MM.1S (cell line): Measurements from ENCODE around the gene TUBGCP4.

Experiments
- DNase-seq: peaks from one replicate; pipeline ENCODE4 v3.0.0-alpha.2; 2015
- H2AFZ ChIP-seq: fragments of 300-600 bp; sonication (generic); 2 replicates; pipeline ENCODE4 v1.6.0; 2016; ENCODE audit warnings: antibody characterized with exemption, low read length
- H3F3A ChIP-seq: fragments of 300-600 bp; sonication (generic); 2 replicates; pipeline ENCODE4 v1.6.1; 2016; ENCODE audit warnings: mild to moderate bottlenecking, antibody characterized with exemption, low read length, moderate library complexity, mixed read lengths; ENCODE audit not compliant: insufficient read depth
- H3K27ac ChIP-seq: fragments of 300-600 bp; sonication (generic); 2 replicates; pipeline ENCODE4 v1.5.1; 2016; ENCODE audit warnings: mild to moderate bottlenecking, low read length
- H3K27me3 ChIP-seq: fragments of 300-600 bp; sonication (generic); replicated peaks from 2 replicates; pipeline ENCODE4 v1.6.0; 2016; ENCODE audit warnings: low read length; ENCODE audit not compliant: insufficient read depth
- H3K36me3 ChIP-seq: fragments of 300-600 bp; sonication (generic); replicated peaks from 2 replicates; pipeline ENCODE4 v1.6.1; 2016; ENCODE audit warnings: mild to moderate bottlenecking, low read length, mixed read lengths; ENCODE audit not compliant: insufficient read depth
- H3K4me1 ChIP-seq: fragments of 300-600 bp; sonication (generic); 2 replicates; pipeline ENCODE4 v1.6.1; 2016; ENCODE audit warnings: low read length, mixed read lengths
- H3K4me2 ChIP-seq: fragments of 300-600 bp; sonication (generic); 2 replicates; pipeline ENCODE4 v1.6.0; 2016; ENCODE audit warnings: low read depth, low read length
- H3K4me3 ChIP-seq: fragments of 300-600 bp; sonication (generic); 2 replicates; pipeline ENCODE4 v1.5.1; 2016; ENCODE audit warnings: low read length, mixed read lengths
- H3K79me2 ChIP-seq: fragments of 300-600 bp; sonication (generic); 2 replicates; pipeline ENCODE4 v1.6.1; 2016; ENCODE audit warnings: mixed run types, low read length, mixed read lengths
- H3K9ac ChIP-seq: fragments of 300-600 bp; sonication (generic); 2 replicates; pipeline ENCODE4 v1.6.1; 2016; ENCODE audit warnings: low read length, mixed read lengths
- H3K9me2 ChIP-seq: fragments of 300-600 bp; sonication (generic); replicated peaks from 2 replicates; pipeline ENCODE4 v1.6.1; 2016; ENCODE audit warnings: mild to moderate bottlenecking, low read length, mixed read lengths; ENCODE audit not compliant: insufficient read depth
- H3K9me3 ChIP-seq: fragments of 300-600 bp; sonication (generic); replicated peaks from 2 replicates; pipeline ENCODE4 v1.6.1; 2016; ENCODE audit warnings: mild to moderate bottlenecking, low read length, mixed read lengths; ENCODE audit not compliant: insufficient read depth
- H4K20me1 ChIP-seq: fragments of 300-600 bp; sonication (generic); 2 replicates; pipeline ENCODE4 v1.6.1; 2016; ENCODE audit warnings: mild to moderate bottlenecking, low read length, moderate library complexity, mixed read lengths; ENCODE audit not compliant: insufficient read depth
- EZH2 ChIP-seq: fragments of 300-600 bp; sonication (generic); optimal IDR thresholded peaks from 2 replicates; pipeline ENCODE3; 2017; ENCODE audit warnings: low read depth, mild to moderate bottlenecking, antibody characterized with exemption, low read length, mixed read lengths
- EZH2phosphoT487 ChIP-seq: fragments of 300-600 bp; sonication (generic); IDR thresholded peaks from 2 replicates; pipeline ENCODE4 v1.6.1; 2018; ENCODE audit warnings: antibody characterized with exemption, low read length
- TF ChIP-seq, protein P1 (sequence below): fragments of 300-600 bp; sonication (generic); IDR thresholded peaks from 2 replicates; pipeline ENCODE4 v1.5.1; 2016; ENCODE audit warnings: antibody characterized with exemption, low read length, mixed read lengths

Gene TUBGCP4

DNA sequence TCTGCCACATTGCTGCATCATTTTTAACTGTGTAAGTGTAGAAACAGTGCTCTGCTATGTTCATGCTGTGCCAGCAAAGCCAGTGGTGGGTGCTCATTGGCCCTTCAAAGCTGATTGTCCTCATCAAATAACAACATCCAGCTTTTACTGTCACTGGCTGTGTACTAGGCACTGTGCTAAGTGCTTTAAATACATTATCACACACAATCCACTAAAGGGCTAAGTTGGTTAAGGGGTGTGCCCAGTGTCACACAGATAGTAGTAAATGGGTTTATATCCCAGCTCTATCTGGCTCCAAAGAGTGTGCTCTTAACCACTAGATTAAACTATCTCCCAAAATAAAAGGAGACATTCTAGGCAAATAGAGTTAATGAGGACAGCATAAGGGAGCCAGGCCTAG, 7.7 kb downstream of the TUBGCP4 start:
- no peaks in the 10 kb centered on the region for H3K9me3 ChIP-seq
- no peaks in the 10 kb centered on the region for H3K9me2 ChIP-seq
- H3F3A ChIP-seq: no peaks in the 10 kb centered on the region
- TF ChIP-seq, protein P1, sequence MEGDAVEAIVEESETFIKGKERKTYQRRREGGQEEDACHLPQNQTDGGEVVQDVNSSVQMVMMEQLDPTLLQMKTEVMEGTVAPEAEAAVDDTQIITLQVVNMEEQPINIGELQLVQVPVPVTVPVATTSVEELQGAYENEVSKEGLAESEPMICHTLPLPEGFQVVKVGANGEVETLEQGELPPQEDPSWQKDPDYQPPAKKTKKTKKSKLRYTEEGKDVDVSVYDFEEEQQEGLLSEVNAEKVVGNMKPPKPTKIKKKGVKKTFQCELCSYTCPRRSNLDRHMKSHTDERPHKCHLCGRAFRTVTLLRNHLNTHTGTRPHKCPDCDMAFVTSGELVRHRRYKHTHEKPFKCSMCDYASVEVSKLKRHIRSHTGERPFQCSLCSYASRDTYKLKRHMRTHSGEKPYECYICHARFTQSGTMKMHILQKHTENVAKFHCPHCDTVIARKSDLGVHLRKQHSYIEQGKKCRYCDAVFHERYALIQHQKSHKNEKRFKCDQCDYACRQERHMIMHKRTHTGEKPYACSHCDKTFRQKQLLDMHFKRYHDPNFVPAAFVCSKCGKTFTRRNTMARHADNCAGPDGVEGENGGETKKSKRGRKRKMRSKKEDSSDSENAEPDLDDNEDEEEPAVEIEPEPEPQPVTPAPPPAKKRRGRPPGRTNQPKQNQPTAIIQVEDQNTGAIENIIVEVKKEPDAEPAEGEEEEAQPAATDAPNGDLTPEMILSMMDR: no peak
- TF ChIP-seq EZH2 (no peak), EZH2phosphoT487 (no peak)
- peaks cover 23% of the 10 kb centered on the region for H3K79me2 ChIP-seq
- DNase-seq: no peak
- H4K20me1 ChIP-seq: no peaks in the 10 kb centered on the region
- H3K4me1 ChIP-seq: no peaks in the 10 kb centered on the region
- H3K36me3 ChIP-seq: peaks cover 11% of the 10 kb centered on the region; the same call in 1 of the 2 replicates
- H3K4me2 ChIP-seq: no peak overlapping the region
- no peak overlapping the region for H3K4me3 ChIP-seq
- no peak overlapping the region for H2AFZ ChIP-seq
- no peak overlapping the region for H3K27ac ChIP-seq
- no peaks in the 10 kb centered on the region for H3K27me3 ChIP-seq
- H3K9ac ChIP-seq: no peak overlapping the region

DNA sequence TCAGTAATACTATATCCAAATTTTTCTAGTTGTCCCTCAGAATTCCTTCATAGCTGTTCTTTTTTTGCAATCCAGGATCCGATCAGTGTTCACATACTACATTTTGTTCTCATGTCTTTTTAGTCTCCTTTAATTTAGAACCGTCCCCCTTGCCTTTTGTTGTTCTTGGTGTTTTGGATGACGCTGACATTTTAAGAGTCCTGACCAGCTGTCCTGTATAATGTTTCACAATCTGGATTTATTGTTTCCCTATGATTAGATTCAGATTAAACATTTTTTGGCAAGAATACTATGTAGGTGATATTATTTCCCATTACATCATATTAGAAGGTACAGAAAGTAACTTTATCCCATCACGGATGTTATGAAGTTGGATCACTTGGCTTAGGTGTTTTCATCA, 11.4 kb downstream of the TUBGCP4 start:
- Histone ChIP-seq H4K20me1 (no peaks in the 10 kb centered on the region), H3K27me3 (no peaks in the 10 kb centered on the region), H3K79me2 (no peaks in the 10 kb centered on the region), H3K4me2 (no peak overlapping the region), H3K4me1 (no peaks in the 10 kb centered on the region), H3F3A (no peaks in the 10 kb centered on the region), H3K9me2 (no peaks in the 10 kb centered on the region), H3K9me3 (no peaks in the 10 kb centered on the region), H3K4me3 (no peak overlapping the region), H2AFZ (no peak overlapping the region), H3K9ac (no peak overlapping the region), H3K36me3 (peaks cover 10% of the 10 kb centered on the region; the same call in 1 of the 2 replicates), H3K27ac (no peak overlapping the region)
- no peak for TF ChIP-seq EZH2phosphoT487
- TF ChIP-seq EZH2: no peak
- TF ChIP-seq, protein P1: no peak
- DNase-seq: no peak

DNA sequence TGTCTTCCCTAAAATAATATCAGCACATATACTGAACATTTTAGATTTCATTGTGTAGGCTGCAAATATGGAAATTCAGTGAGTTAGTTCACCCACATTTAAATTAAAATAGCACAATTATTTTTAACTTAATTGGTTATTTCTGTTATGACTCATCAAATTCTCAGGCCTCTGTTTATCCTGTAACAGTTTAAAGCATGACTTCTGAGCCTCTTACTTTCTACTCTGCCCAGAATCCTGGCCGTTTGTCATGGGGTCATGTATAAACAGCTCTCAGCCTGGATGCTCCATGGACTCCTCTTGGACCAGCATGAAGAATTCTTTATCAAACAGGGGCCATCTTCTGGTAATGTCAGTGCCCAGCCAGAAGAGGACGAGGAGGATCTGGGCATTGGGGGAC, 12.2 kb downstream of the TUBGCP4 start:
- Histone ChIP-seq H3K9ac (no peak overlapping the region), H3K9me2 (no peaks in the 10 kb centered on the region), H3F3A (no peaks in the 10 kb centered on the region), H3K27me3 (no peaks in the 10 kb centered on the region), H3K4me2 (no peak overlapping the region), H3K4me1 (no peaks in the 10 kb centered on the region), H4K20me1 (no peaks in the 10 kb centered on the region), H3K27ac (no peak overlapping the region), H2AFZ (no peak overlapping the region), H3K9me3 (no peaks in the 10 kb centered on the region), H3K36me3 (peaks cover 10% of the 10 kb centered on the region; the same call in 1 of the 2 replicates), H3K4me3 (no peak overlapping the region), H3K79me2 (no peaks in the 10 kb centered on the region)
- DNase-seq: no peak
- no peak for TF ChIP-seq EZH2
- TF ChIP-seq, protein P1: no peak
- TF ChIP-seq EZH2phosphoT487: no peak
